ENCODE measurements around the gene DCXR. TPM values are rescaled to one million over a fixed set of nuclear protein-coding genes. Genes with fewer than 3 reads are reported as not detected.

DCXR gene
- total and polyA plus RNA-seq, 12 donors: 155 to 387 (median 195) TPM

GRCh38 chr17:82050152-82050760 is 12.8 kb upstream of the DCXR start:
- DNase-seq (peak in 1 of 2 donors; percentile 7), ATAC-seq (no peak)
- intact Hi-C loops (cut with DNase I): loop anchor here in 1 of 10 donors (5.0 kb wide), 1 partner anchor 47 kb away; the partner anchor contains the start of gene FASN
- TF ChIP-seq, protein P1, sequence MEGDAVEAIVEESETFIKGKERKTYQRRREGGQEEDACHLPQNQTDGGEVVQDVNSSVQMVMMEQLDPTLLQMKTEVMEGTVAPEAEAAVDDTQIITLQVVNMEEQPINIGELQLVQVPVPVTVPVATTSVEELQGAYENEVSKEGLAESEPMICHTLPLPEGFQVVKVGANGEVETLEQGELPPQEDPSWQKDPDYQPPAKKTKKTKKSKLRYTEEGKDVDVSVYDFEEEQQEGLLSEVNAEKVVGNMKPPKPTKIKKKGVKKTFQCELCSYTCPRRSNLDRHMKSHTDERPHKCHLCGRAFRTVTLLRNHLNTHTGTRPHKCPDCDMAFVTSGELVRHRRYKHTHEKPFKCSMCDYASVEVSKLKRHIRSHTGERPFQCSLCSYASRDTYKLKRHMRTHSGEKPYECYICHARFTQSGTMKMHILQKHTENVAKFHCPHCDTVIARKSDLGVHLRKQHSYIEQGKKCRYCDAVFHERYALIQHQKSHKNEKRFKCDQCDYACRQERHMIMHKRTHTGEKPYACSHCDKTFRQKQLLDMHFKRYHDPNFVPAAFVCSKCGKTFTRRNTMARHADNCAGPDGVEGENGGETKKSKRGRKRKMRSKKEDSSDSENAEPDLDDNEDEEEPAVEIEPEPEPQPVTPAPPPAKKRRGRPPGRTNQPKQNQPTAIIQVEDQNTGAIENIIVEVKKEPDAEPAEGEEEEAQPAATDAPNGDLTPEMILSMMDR (IDR thresholded peaks at IDR 0.05): no peak
- peak overlapping the region in 9 of 10 donors; percentile 73 to 97 (median 86) for H3K4me3 ChIP-seq
- H3K4me1 ChIP-seq: peaks cover 12 to 39% (median 28%) of the 10 kb centered on the region in 9 donors
- peak overlapping the region in 4 of 10 donors; percentile 61 to 79 (median 70) for H3K27ac ChIP-seq
- no peaks in the 10 kb centered on the region for H3K9me3 ChIP-seq
- H3K36me3 ChIP-seq: peaks cover 0 to 58% (median 18%) of the 10 kb centered on the region in 9 donors
- 90 to 91% methylated on average over 28 of the region's 28 CpGs for WGBS, 2 donors
- no peaks in the 10 kb centered on the region for H3K27me3 ChIP-seq

DNA sequence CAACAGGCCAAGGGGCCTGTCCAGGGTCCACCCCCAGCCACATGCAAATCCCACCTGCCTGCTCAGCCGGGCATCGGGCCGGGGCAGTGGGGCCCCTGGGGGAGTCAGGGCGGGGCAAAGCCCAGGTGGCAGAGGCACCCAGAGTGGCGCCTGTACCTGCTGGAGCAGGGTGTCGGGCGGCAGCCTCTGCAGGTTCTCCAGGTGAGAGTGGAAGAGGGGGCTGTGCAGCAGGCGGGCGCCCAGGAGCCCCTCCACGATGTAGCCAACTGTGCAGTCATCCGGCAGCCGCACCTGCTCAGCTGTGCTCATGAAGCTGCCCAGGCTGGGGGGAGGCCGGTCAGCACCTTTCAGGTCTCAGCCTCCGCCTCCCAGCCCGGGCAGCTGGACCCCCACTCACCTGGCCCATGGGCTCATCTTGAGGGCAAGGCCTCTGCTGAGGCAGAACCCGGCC is 12.0 kb upstream of the DCXR start:
- ATAC-seq (peak in 1 of 8 donors; percentile 5), DNase-seq (peak in 1 of 2 donors; percentile 10)
- TF ChIP-seq, protein P1 (IDR thresholded peaks at IDR 0.05): no peak
- Histone ChIP-seq H3K27me3 (no peaks in the 10 kb centered on the region), H3K4me3 (no peak overlapping the region), H3K27ac (no peak overlapping the region), H3K4me1 (peaks cover 12 to 39% (median 28%) of the 10 kb centered on the region in 9 donors), H3K9me3 (no peaks in the 10 kb centered on the region), H3K36me3 (peaks cover 0 to 51% (median 18%) of the 10 kb centered on the region in 9 donors)
- WGBS, 2 donors: 97% methylated on average over 16 of the region's 16 CpGs
- intact Hi-C loops (cut with DNase I): loop anchor here in 1 of 10 donors (10.0 kb wide), 1 partner anchor 55 kb away; no protein-coding TSS in a partner anchor

- intact Hi-C loops (cut with DNase I): loop anchor here in 1 of 10 donors (10.0 kb wide), 1 partner anchor 56 kb away; no protein-coding TSS in a partner anchor
- H3K9me3 ChIP-seq: no peaks in the 10 kb centered on the region
- no peak for DNase-seq
- TF ChIP-seq, protein P1 (IDR thresholded peaks at IDR 0.05): no peak
- no peak for ATAC-seq
- H3K36me3 ChIP-seq: peaks cover 0 to 47% (median 18%) of the 10 kb centered on the region in 9 donors
- no peaks in the 10 kb centered on the region for H3K27me3 ChIP-seq
- no peak overlapping the region for H3K27ac ChIP-seq
- H3K4me1 ChIP-seq: peaks cover 12 to 39% (median 28%) of the 10 kb centered on the region in 9 donors
- no peak overlapping the region for H3K4me3 ChIP-seq
- WGBS, 2 donors: 93% methylated on average over 8 of the region's 8 CpGs
These were observed 11.6 kb upstream of the DCXR start for GRCh38 chr17:82049106-82049505.

DNA sequence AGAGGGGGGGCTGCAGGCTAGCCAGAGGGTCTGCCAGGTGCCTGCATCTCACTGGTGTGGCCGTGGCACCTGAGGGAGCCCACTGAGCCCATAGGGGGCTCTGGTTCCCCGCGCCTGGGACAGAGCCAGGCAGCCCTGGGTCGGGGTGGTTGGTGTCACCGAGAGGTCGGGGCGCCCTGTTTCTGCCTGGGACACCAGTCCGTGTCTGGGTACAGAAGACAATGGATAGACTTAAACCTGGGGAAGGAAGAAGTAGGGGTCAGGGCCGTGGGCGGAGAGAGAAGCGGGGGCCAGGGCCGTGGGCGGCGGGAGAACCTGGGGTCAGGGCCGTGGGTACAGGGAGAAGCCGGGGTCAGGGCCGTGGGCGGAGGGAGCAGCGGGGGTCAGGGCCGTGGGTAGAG is 11.1 kb upstream of the DCXR start:
- DNase-seq (peak in 1 of 2 donors; percentile 8), ATAC-seq (no peak)
- Histone ChIP-seq H3K9me3 (no peaks in the 10 kb centered on the region), H3K27ac (no peak overlapping the region), H3K36me3 (peaks cover 0 to 42% (median 13%) of the 10 kb centered on the region in 9 donors), H3K4me1 (peaks cover 12 to 35% (median 27%) of the 10 kb centered on the region in 9 donors), H3K4me3 (no peak overlapping the region), H3K27me3 (no peaks in the 10 kb centered on the region)
- intact Hi-C loops (cut with DNase I): loop anchor here in 1 of 10 donors (10.0 kb wide), 1 partner anchor 56 kb away; no protein-coding TSS in a partner anchor
- WGBS, 2 donors: 91 to 92% methylated on average over 19 to 20 of the region's 20 CpGs
- TF ChIP-seq, protein P1 (IDR thresholded peaks at IDR 0.05): no peak
